HEK293 (cell line): ENCODE data around the gene ACAN.

ENCODE experiments used
- CTCF ChIA-PET: fragments of 350-600 bp; formaldehyde crosslinking; extraction: SDS; loops from one replicate; lab custom pipeline; 2021; ENCODE audit warnings: antibody characterized with exemption; lab: Yijun Ruan, JAX
- POLR2A ChIA-PET: fragments of 300-600 bp; formaldehyde crosslinking; extraction: SDS; loops from one replicate; lab custom pipeline; 2020; ENCODE audit warnings: antibody characterized with exemption, inconsistent platforms; lab: Yijun Ruan, JAX
- H3K27ac ChIP-seq: fragments of 200-500 bp; sonication (Bioruptor generic); 2 replicates; pipeline ENCODE4 v1.5.1; 2014; ENCODE audit warnings: low read depth, low read length, control low read depth, inconsistent platforms; ENCODE audit errors: extremely low read depth
- H3K36me3 ChIP-seq, 2 experiments: fragments of 200-500 bp in 1 of 2; sonication (Bioruptor generic) in 1 of 2; 1 replicate in 1 of 2; 2 replicates in 1 of 2; pipeline ENCODE4 v1.5.1; 2014 to 2017; ENCODE audit warnings: inconsistent platforms in 2 of 2, low read length in 2 of 2; ENCODE audit not compliant: control insufficient read depth in 2 of 2, insufficient read depth in 1 of 2
- H3K4me1 ChIP-seq: fragments of 200-500 bp; sonication (Bioruptor generic); 2 replicates; pipeline ENCODE4 v1.5.1; 2014; ENCODE audit warnings: mild to moderate bottlenecking, low read length, inconsistent platforms; ENCODE audit not compliant: control insufficient read depth, insufficient read depth
- H3K4me3 ChIP-seq: 2 replicates; pipeline ENCODE4 v1.5.1; 2011; ENCODE audit warnings: low read depth, mild to moderate bottlenecking, control low read depth, low read length, moderate library complexity
- H3K9me3 ChIP-seq: fragments of 200-500 bp; sonication (Bioruptor generic); 2 replicates; pipeline ENCODE4 v1.5.1; 2014; ENCODE audit warnings: low read depth, low read length, inconsistent platforms; ENCODE audit not compliant: control insufficient read depth, insufficient read depth
- ELK4 ChIP-seq: IDR thresholded peaks from 2 replicates; pipeline ENCODE4 v1.6.1; 2011; ENCODE audit warnings: mild to moderate bottlenecking, low read depth, low read length, borderline replicate concordance
- GFI1B ChIP-seq: fragments of 450-650 bp; formaldehyde crosslinking; IDR thresholded peaks from 2 replicates; pipeline ENCODE4 v1.5.1; 2016; ENCODE audit warnings: missing biosample characterization, missing genetic modification characterization
- GLI2 ChIP-seq: fragments of 450-650 bp; formaldehyde crosslinking; IDR thresholded peaks from 2 replicates; pipeline ENCODE4; 2017; ENCODE audit warnings: missing biosample characterization, missing genetic modification characterization, low read depth, borderline replicate concordance
- GLIS2 ChIP-seq: fragments of 450-650 bp; formaldehyde crosslinking; IDR thresholded peaks from 2 replicates; pipeline ENCODE4 v1.5.1; 2016; ENCODE audit warnings: missing biosample characterization, missing genetic modification characterization
- HOXC10 ChIP-seq: sonication (generic); formaldehyde crosslinking; IDR thresholded peaks from 2 replicates; pipeline ENCODE4 v1.8.1; 2023; ENCODE audit warnings: mild to moderate bottlenecking, missing genetic modification reagents
- PATZ1 ChIP-seq: fragments of 450-650 bp; formaldehyde crosslinking; IDR thresholded peaks from 2 replicates; pipeline ENCODE4 v1.5.1; 2016; ENCODE audit warnings: missing biosample characterization, missing genetic modification characterization
- PRDM10 ChIP-seq: fragments of 450-650 bp; formaldehyde crosslinking; IDR thresholded peaks from 2 replicates; pipeline ENCODE4 v1.5.1; 2016; ENCODE audit warnings: missing biosample characterization, missing genetic modification characterization
- SP7 ChIP-seq: fragments of 450-650 bp; formaldehyde crosslinking; IDR thresholded peaks from 2 replicates; pipeline ENCODE4 v1.5.1; 2016; ENCODE audit warnings: missing biosample characterization, missing genetic modification characterization
- YY1 ChIP-seq: fragments of 450-650 bp; formaldehyde crosslinking; IDR thresholded peaks from 2 replicates; pipeline ENCODE4 v1.5.1; 2018; ENCODE audit warnings: missing biosample characterization, missing genetic modification characterization
- ZBTB8A ChIP-seq: fragments of 450-650 bp; formaldehyde crosslinking; IDR thresholded peaks from 2 replicates; pipeline ENCODE4 v1.5.1; 2016; ENCODE audit warnings: missing biosample characterization, missing genetic modification characterization
- ZNF214 ChIP-seq: fragments of 450-650 bp; formaldehyde crosslinking; IDR thresholded peaks from 2 replicates; pipeline ENCODE4 v1.5.1; 2017; ENCODE audit warnings: missing biosample characterization, mild to moderate bottlenecking, missing genetic modification characterization, borderline replicate concordance
- ZNF302 ChIP-seq: fragments of 450-650 bp; formaldehyde crosslinking; IDR thresholded peaks from 2 replicates; pipeline ENCODE4 v1.5.1; 2016; ENCODE audit warnings: missing biosample characterization, missing genetic modification characterization, low read depth
- ZNF426 ChIP-seq: fragments of 450-650 bp; formaldehyde crosslinking; IDR thresholded peaks from 2 replicates; pipeline ENCODE4 v1.5.1; 2017; ENCODE audit warnings: missing biosample characterization, missing genetic modification characterization, mild to moderate bottlenecking, inconsistent platforms, moderate library complexity
- ZNF473 ChIP-seq: fragments of 450-650 bp; formaldehyde crosslinking; IDR thresholded peaks from 2 replicates; pipeline ENCODE4 v1.5.1; 2017; ENCODE audit warnings: missing biosample characterization, missing genetic modification characterization
- ZNF501 ChIP-seq: fragments of 450-650 bp; formaldehyde crosslinking; IDR thresholded peaks from 2 replicates; pipeline ENCODE4 v1.5.1; 2016; ENCODE audit warnings: missing biosample characterization, missing genetic modification characterization
- ZNF529 ChIP-seq: fragments of 450-650 bp; formaldehyde crosslinking; IDR thresholded peaks from 2 replicates; pipeline ENCODE4 v1.5.1; 2017; ENCODE audit warnings: missing genetic modification characterization, missing biosample characterization; ENCODE audit not compliant: insufficient replicate concordance
- ZNF600 ChIP-seq: fragments of 450-650 bp; formaldehyde crosslinking; IDR thresholded peaks from 2 replicates; pipeline ENCODE4 v1.5.1; 2016; ENCODE audit warnings: missing biosample characterization, missing genetic modification characterization
- ZNF629 ChIP-seq: fragments of 450-650 bp; formaldehyde crosslinking; IDR thresholded peaks from 2 replicates; pipeline ENCODE4 v1.5.1; 2017; ENCODE audit warnings: missing biosample characterization, missing genetic modification characterization

ACAN gene

GRCh38 chr15:88800026-88800425 is 3.2 kb upstream of the ACAN start:
- Histone ChIP-seq H3K4me3 (no peak overlapping the region), H3K36me3 (no peaks in the 10 kb centered on the region), H3K4me1 (peaks cover 3% of the 10 kb centered on the region; the same call in 1 of the 2 replicates), H3K9me3 (no peaks in the 10 kb centered on the region), H3K27ac (no peak overlapping the region)
- ChIA-PET POLR2A (interaction anchor here (0.6 kb wide), 1 partner anchor 28 kb away, joined by 3 read pairs; no protein-coding TSS in a partner anchor), CTCF (interaction anchor here (0.6 to 1.0 kb wide), 2 partner anchors 9 to 12 kb away, joined by 3 to 5 read pairs; no protein-coding TSS in a partner anchor)
- TF ChIP-seq ZNF473 (tag by site-specific recombination) (no peak), ZNF600 (peak; percentile 62), ZNF302 (no peak), PRDM10 (tag by site-specific recombination) (0 out of 2 replicates have a peak, but pooled peaks have one; percentile 13)

- no peak overlapping the region for H3K4me3 ChIP-seq
- no peaks in the 10 kb centered on the region for H3K36me3 ChIP-seq
- H3K4me1 ChIP-seq = peaks cover 3% of the 10 kb centered on the region; the same call in 1 of the 2 replicates
- H3K27ac ChIP-seq = no peak overlapping the region
- CTCF ChIA-PET = interaction anchor here (0.7 to 1.0 kb wide), 2 partner anchors 11 to 216 kb away, joined by 3 to 5 read pairs; no protein-coding TSS in a partner anchor
- POLR2A ChIA-PET = no interaction called here
- no peak for TF ChIP-seq ZNF426
- no peak for TF ChIP-seq SP7 (tag by site-specific recombination)
- TF ChIP-seq ZNF529 (tag by site-specific recombination) = no peak
- H3K9me3 ChIP-seq = no peaks in the 10 kb centered on the region
Observed at GRCh38 chr15:88800738-88801137, 2.5 kb upstream of the ACAN start.

GRCh38 chr15:88802250-88802990 is 816 bp upstream of the ACAN start:
- ChIA-PET POLR2A (no interaction called here), CTCF (interaction anchor here (0.6 to 1.6 kb wide), 6 partner anchors 13 to 557 kb away, joined by 3 to 5 read pairs (median 3); no protein-coding TSS in a partner anchor)
- no peaks in the 10 kb centered on the region for H3K36me3 ChIP-seq
- peak overlapping the region; percentile 40 for H3K4me3 ChIP-seq
- H3K9me3 ChIP-seq = no peaks in the 10 kb centered on the region
- peaks cover 3% of the 10 kb centered on the region; the same call in 1 of the 2 replicates for H3K4me1 ChIP-seq
- H3K27ac ChIP-seq = peak overlapping the region; percentile 9; the same call in 1 of the 2 replicates
- TF ChIP-seq GLI2 (tag by site-specific recombination) = no peak
- peak; percentile 48; the same call in 1 of the 2 replicates for TF ChIP-seq GLIS2 (tag by site-specific recombination)
- TF ChIP-seq PATZ1 (tag by site-specific recombination) = 0 out of 2 replicates have a peak, but pooled peaks have one; percentile 20
- TF ChIP-seq, all 188 proteins: peak for 2

- ChIA-PET POLR2A (no interaction called here), CTCF (interaction anchor here (0.5 to 1.6 kb wide), 6 partner anchors 13 to 352 kb away, joined by 3 to 5 read pairs (median 3); no protein-coding TSS in a partner anchor)
- no peak for TF ChIP-seq ZNF501 (tag by site-specific recombination)
- TF ChIP-seq ZNF600 = peak; percentile 10; the same call in 1 of the 2 replicates
- TF ChIP-seq HOXC10 (CRISPR knock-in tag) = no peak
- no peak for TF ChIP-seq ELK4
- no peak for TF ChIP-seq ZNF214 (tag by site-specific recombination)
- TF ChIP-seq YY1 (tag by site-specific recombination) = no peak
- TF ChIP-seq ZBTB8A (tag by site-specific recombination) = peak; percentile 28; the same call in 1 of the 2 replicates
- no peak for TF ChIP-seq GFI1B
- TF ChIP-seq ZNF629 (tag by site-specific recombination) = no peak
Observed at GRCh38 chr15:88802991-88803240, 320 bp upstream of the ACAN start.

More at GRCh38 chr15:88802991-88803240, 320 bp upstream of the ACAN start:
- H3K4me1 ChIP-seq = peaks cover 3% of the 10 kb centered on the region; the same call in 1 of the 2 replicates
- no peaks in the 10 kb centered on the region for H3K9me3 ChIP-seq
- H3K36me3 ChIP-seq = no peaks in the 10 kb centered on the region
- peak overlapping the region; percentile 40 for H3K4me3 ChIP-seq
- H3K27ac ChIP-seq = peak overlapping the region; percentile 9; the same call in 1 of the 2 replicates
